IMR-90 (cell line): ENCODE data around the gene CDK14. TPM values are rescaled to one million over a fixed set of nuclear protein-coding genes. Genes with fewer than 3 reads are reported as not detected.

Experiments
- ATAC-seq: fragments of 200-7000 bp; cut with Tn5 transposase; 2 replicates; pipeline ENCODE4 v1.9.1; 2020; ENCODE audit warnings: low read depth, mild to moderate bottlenecking, moderate library complexity
- BruUV-seq: library from RNA; stranded (reverse); fragments of 400-500 nt; replicated peaks from 2 replicates; lab custom pipeline; 2021; lab: Mats Ljungman, UMichigan
- CTCF ChIA-PET: fragments of 300-600 bp; formaldehyde crosslinking; extraction: SDS; loops from one replicate; lab custom pipeline; 2021; ENCODE audit warnings: antibody characterized with exemption; lab: Yijun Ruan, JAX
- POLR2A ChIA-PET: fragments of 300-600 bp; sonication (Branson Sonifier 250); formaldehyde crosslinking; loops from one replicate; lab custom pipeline; 2022; ENCODE audit warnings: antibody characterized with exemption; ENCODE audit not compliant: unreplicated experiment; lab: Charles Lee
- DNase-seq: peaks from one replicate; pipeline ENCODE4 v3.0.0; 2013
- H2AFZ ChIP-seq: replicated peaks from 2 replicates; pipeline ENCODE3; 2013; ENCODE audit warnings: low read length, mild to moderate bottlenecking; ENCODE audit not compliant: poor library complexity
- H2AK5ac ChIP-seq: 2 replicates; pipeline ENCODE4 v1.6.1; 2013; ENCODE audit warnings: low read depth, low read length, inconsistent platforms
- H2AK9ac ChIP-seq: replicated peaks from 2 replicates; pipeline ENCODE3; 2013; ENCODE audit warnings: mild to moderate bottlenecking, low read depth, low read length, moderate library complexity; ENCODE audit not compliant: poor library complexity
- H2BK120ac ChIP-seq: 2 replicates; pipeline ENCODE4 v1.6.1; 2013; ENCODE audit warnings: low read depth, low read length, inconsistent platforms
- H2BK15ac ChIP-seq: 3 replicates; pipeline ENCODE4 v1.6.1; 2013; ENCODE audit warnings: low read depth, low read length, inconsistent platforms
- H2BK20ac ChIP-seq: 2 replicates; pipeline ENCODE4 v1.6.1; 2013; ENCODE audit warnings: low read depth, mild to moderate bottlenecking, inconsistent platforms, low read length, moderate library complexity
- H2BK5ac ChIP-seq: 2 replicates; pipeline ENCODE4 v1.6.1; 2013; ENCODE audit warnings: mild to moderate bottlenecking, low read depth, low read length, inconsistent platforms; ENCODE audit not compliant: poor library complexity, severe bottlenecking
- H3K14ac ChIP-seq: replicated peaks from 2 replicates; pipeline ENCODE4 v1.6.1; 2013; ENCODE audit warnings: low read depth, low read length, inconsistent platforms
- H3K18ac ChIP-seq: 2 replicates; pipeline ENCODE4 v1.6.1; 2013; ENCODE audit warnings: low read depth, low read length, control low read depth
- H3K23ac ChIP-seq: 2 replicates; pipeline ENCODE4 v1.6.1; 2013; ENCODE audit warnings: low read depth, low read length, inconsistent platforms
- H3K27ac ChIP-seq: 2 replicates; pipeline ENCODE4 v1.5.1; 2013; ENCODE audit warnings: mild to moderate bottlenecking, control low read depth, low read length; ENCODE audit not compliant: insufficient read depth
- H3K27me3 ChIP-seq: 2 replicates; pipeline ENCODE4 v1.6.1; 2013; ENCODE audit warnings: low read length; ENCODE audit not compliant: control insufficient read depth, insufficient read depth
- H3K36me3 ChIP-seq: 2 replicates; pipeline ENCODE4 v1.6.1; 2013; ENCODE audit warnings: low read length, mixed read lengths; ENCODE audit not compliant: control insufficient read depth, insufficient read depth
- H3K4ac ChIP-seq: 2 replicates; pipeline ENCODE4 v1.6.1; 2013; ENCODE audit warnings: low read depth, low read length, inconsistent platforms
- H3K4me1 ChIP-seq: 2 replicates; pipeline ENCODE4 v1.6.1; 2013; ENCODE audit warnings: low read length, mixed read lengths; ENCODE audit not compliant: control insufficient read depth, insufficient read depth
- H3K4me2 ChIP-seq: 2 replicates; pipeline ENCODE4 v1.6.1; 2013; ENCODE audit warnings: low read depth, mild to moderate bottlenecking, control low read depth, low read length, moderate library complexity
- H3K4me3 ChIP-seq: 2 replicates; pipeline ENCODE4 v1.5.1; 2013; ENCODE audit warnings: low read depth, mild to moderate bottlenecking, control low read depth, low read length, moderate library complexity; ENCODE audit not compliant: insufficient read depth
- H3K56ac ChIP-seq: 2 replicates; pipeline ENCODE4 v1.6.1; 2013; ENCODE audit warnings: low read length, inconsistent platforms; ENCODE audit not compliant: insufficient read depth; ENCODE audit errors: extremely low read depth
- H3K79me1 ChIP-seq, 2 experiments: 2 replicates each; pipeline ENCODE4 v1.6.1; 2013; ENCODE audit warnings: low read length in 2 of 2, inconsistent platforms in 1 of 2, low read depth in 1 of 2
- H3K9ac ChIP-seq: 2 replicates; pipeline ENCODE4 v1.6.1; 2013; ENCODE audit warnings: low read depth, low read length, control low read depth
- H3K9me1 ChIP-seq: 2 replicates; pipeline ENCODE4 v1.6.1; 2013; ENCODE audit warnings: low read length, inconsistent platforms; ENCODE audit not compliant: insufficient read depth
- H3K9me3 ChIP-seq: 2 replicates; pipeline ENCODE4 v1.6.1; 2013; ENCODE audit warnings: low read length; ENCODE audit not compliant: control insufficient read depth, insufficient read depth
- H4K20me1 ChIP-seq: 2 replicates; pipeline ENCODE4 v1.6.1; 2013; ENCODE audit warnings: low read length, inconsistent platforms; ENCODE audit not compliant: insufficient read depth
- H4K5ac ChIP-seq: 2 replicates; pipeline ENCODE4 v1.6.1; 2013; ENCODE audit warnings: mild to moderate bottlenecking, low read depth, low read length, control low read depth
- H4K8ac ChIP-seq, 2 experiments: 2 replicates each; pipeline ENCODE4 v1.6.1; 2013; ENCODE audit warnings: low read depth in 2 of 2, low read length in 2 of 2, control low read depth in 1 of 2, inconsistent platforms in 1 of 2
- H4K91ac ChIP-seq: 2 replicates; pipeline ENCODE4 v1.6.1; 2013; ENCODE audit warnings: low read depth, low read length, inconsistent platforms; ENCODE audit not compliant: insufficient read depth
- BHLHE40 ChIP-seq: fragments of 150-350 bp; IDR thresholded peaks from 2 replicates; pipeline ENCODE4 v1.6.1; 2016; ENCODE audit warnings: mild to moderate bottlenecking, low read depth, low read length
- CEBPB ChIP-seq: IDR thresholded peaks from 2 replicates; pipeline ENCODE4 v1.6.1; 2012; ENCODE audit warnings: low read depth, low read length, improper control_type of control experiment
- CHD1 ChIP-seq: IDR thresholded peaks from 2 replicates; pipeline ENCODE4 v1.6.1; 2012; ENCODE audit warnings: low read depth, low read length, improper control_type of control experiment
- CTCF ChIP-seq: conservative IDR thresholded peaks from 2 replicates; pipeline ENCODE4 v1.5.1; 2012; ENCODE audit warnings: mild to moderate bottlenecking, low read depth, low read length, improper control_type of control experiment
- FOS ChIP-seq: fragments of 150-350 bp; IDR thresholded peaks from 2 replicates; pipeline ENCODE4 v1.6.1; 2016; ENCODE audit warnings: low read depth, low read length
- MAFK ChIP-seq: IDR thresholded peaks from 2 replicates; pipeline ENCODE4 v1.6.1; 2012; ENCODE audit warnings: low read depth, low read length, improper control_type of control experiment
- MAZ ChIP-seq: IDR thresholded peaks from 2 replicates; pipeline ENCODE4 v1.6.1; 2012; ENCODE audit warnings: low read depth, mild to moderate bottlenecking, low read length, improper control_type of control experiment, moderate library complexity, borderline replicate concordance
- MXI1 ChIP-seq: IDR thresholded peaks from 2 replicates; pipeline ENCODE4 v1.6.1; 2012; ENCODE audit warnings: low read depth, mild to moderate bottlenecking, low read length, moderate library complexity, borderline replicate concordance
- NFE2L2 ChIP-seq: fragments of 150-350 bp; IDR thresholded peaks from 2 replicates; pipeline ENCODE4 v1.6.1; 2016; ENCODE audit warnings: low read depth, mild to moderate bottlenecking, low read length
- POLR2A ChIP-seq: IDR thresholded peaks from 2 replicates; pipeline ENCODE4 v1.6.1; 2012; ENCODE audit warnings: mild to moderate bottlenecking, low read depth, low read length
- RAD21 ChIP-seq: IDR thresholded peaks from 2 replicates; pipeline ENCODE4 v1.6.1; 2012; ENCODE audit warnings: low read length, improper control_type of control experiment
- RCOR1 ChIP-seq: IDR thresholded peaks from 2 replicates; pipeline ENCODE4 v1.6.1; 2012; ENCODE audit warnings: mild to moderate bottlenecking, low read length, improper control_type of control experiment; ENCODE audit not compliant: insufficient replicate concordance
- RFX5 ChIP-seq: IDR thresholded peaks from 2 replicates; pipeline ENCODE4 v1.8.0; 2012; ENCODE audit warnings: low read depth, mild to moderate bottlenecking, low read length, moderate library complexity
- SMC3 ChIP-seq: fragments of 150-350 bp; IDR thresholded peaks from 2 replicates; pipeline ENCODE4 v1.6.1; 2016; ENCODE audit warnings: low read depth, mild to moderate bottlenecking, antibody characterized with exemption, low read length, moderate library complexity
- WGBS, 2 experiments: methylation state at CpG; one replicate each; pipeline versions ENCODE4 v1.1.5 to v1.1.7; 2013; ENCODE audit warnings: missing lambda C conversion rate in 2 of 2; ENCODE audit not compliant: insufficient read length in 1 of 2; ENCODE audit errors: extremely low coverage in 2 of 2; 5-methylcytosine and 5-hydroxymethylcytosine counted together
- dilution Hi-C: fragments of 300-500 bp; cut with HindIII; formaldehyde crosslinking; loops from one replicate; pipeline ENCODE4 v1.14.3; 2018; ENCODE audit warnings: low sequenced_read_pairs; ENCODE audit not compliant: unreplicated experiment
- in situ Hi-C: fragments of 300-500 bp; cut with MboI; formaldehyde crosslinking; loops from 3 replicates; pipeline ENCODE4 v1.14.3; 2019; ENCODE audit warnings: low sequenced_read_pairs, inconsistent platforms, mixed read lengths
- intact Hi-C: fragments of 100-400 bp; cut with micrococcal nuclease; formaldehyde crosslinking; loops from 2 replicates; pipeline ENCODE4 v1.10.0; 2022
- polyA plus RNA-seq, 3 experiments: library from polyadenylated mRNA; depleted of rRNA; stranded (reverse); fragments of >200 nt; gene quantifications; 2 replicates each; pipeline ENCODE4 v1.2.3, GENCODE V29; 2012; ENCODE audit warnings: low replicate concordance in 1 of 3
- total RNA-seq: library from RNA; depleted of rRNA; stranded (reverse); fragments of >200 nt; gene quantifications from 2 replicates; pipeline ENCODE4 v1.2.3, GENCODE V29; 2012
- TF ChIP-seq, protein P1 (sequence below): fragments of 150-350 bp; IDR thresholded peaks from 2 replicates; pipeline ENCODE4 v1.6.1; 2017; ENCODE audit warnings: mild to moderate bottlenecking, antibody characterized with exemption, low read length, low read depth
- TF ChIP-seq, protein P2 (sequence below): fragments of 150-350 bp; IDR thresholded peaks from 2 replicates; pipeline ENCODE4 v1.6.1; 2016; ENCODE audit warnings: low read depth, mild to moderate bottlenecking, low read length, moderate library complexity, borderline replicate concordance

CDK14 gene
- total and polyA plus RNA-seq, 2 of the 4 experiments (the other 2 are of a cell fraction), result 10.1 to 29.6 TPM

- ATAC-seq, result no peak
- Histone ChIP-seq H3K56ac (no peak overlapping the region), H3K79me1 (peaks cover 20 to 35% of the 10 kb centered on the region in 2 experiments), H2BK120ac (no peak overlapping the region), H4K20me1 (no peaks in the 10 kb centered on the region), H3K9me1 (peaks cover 2% of the 10 kb centered on the region; the same call in 1 of the 2 replicates), H2BK20ac (no peak overlapping the region), H4K91ac (no peak overlapping the region), H3K18ac (no peak overlapping the region), H3K27me3 (no peaks in the 10 kb centered on the region), H2AK9ac (no peak overlapping the region), H3K14ac (no peak overlapping the region), H4K5ac (no peak overlapping the region), H4K8ac (no peak overlapping the region), H3K9ac (no peak overlapping the region), H2AFZ (no peak overlapping the region), H3K27ac (no peak overlapping the region), H3K36me3 (no peaks in the 10 kb centered on the region; the same call in 1 of the 2 replicates), H3K4me3 (no peak overlapping the region), H2AK5ac (no peak overlapping the region), H3K4ac (no peak overlapping the region), H3K23ac (no peak overlapping the region), H2BK5ac (no peak overlapping the region), H3K4me2 (no peak overlapping the region), H2BK15ac (no peak overlapping the region), H3K9me3 (no peaks in the 10 kb centered on the region), H3K4me1 (peaks cover 2% of the 10 kb centered on the region; the same call in 1 of the 2 replicates)
- TF ChIP-seq CTCF (no peak), MAFK (no peak), POLR2A (no peak), CHD1 (no peak), NFE2L2 (no peak), RCOR1 (no peak), FOS (no peak), MAZ (no peak), BHLHE40 (no peak), RFX5 (no peak), MXI1 (no peak), RAD21 (no peak), SMC3 (no peak), CEBPB (no peak)
- TF ChIP-seq, protein P1, sequence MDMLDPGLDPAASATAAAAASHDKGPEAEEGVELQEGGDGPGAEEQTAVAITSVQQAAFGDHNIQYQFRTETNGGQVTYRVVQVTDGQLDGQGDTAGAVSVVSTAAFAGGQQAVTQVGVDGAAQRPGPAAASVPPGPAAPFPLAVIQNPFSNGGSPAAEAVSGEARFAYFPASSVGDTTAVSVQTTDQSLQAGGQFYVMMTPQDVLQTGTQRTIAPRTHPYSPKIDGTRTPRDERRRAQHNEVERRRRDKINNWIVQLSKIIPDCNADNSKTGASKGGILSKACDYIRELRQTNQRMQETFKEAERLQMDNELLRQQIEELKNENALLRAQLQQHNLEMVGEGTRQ, result no peak
- TF ChIP-seq, protein P2, sequence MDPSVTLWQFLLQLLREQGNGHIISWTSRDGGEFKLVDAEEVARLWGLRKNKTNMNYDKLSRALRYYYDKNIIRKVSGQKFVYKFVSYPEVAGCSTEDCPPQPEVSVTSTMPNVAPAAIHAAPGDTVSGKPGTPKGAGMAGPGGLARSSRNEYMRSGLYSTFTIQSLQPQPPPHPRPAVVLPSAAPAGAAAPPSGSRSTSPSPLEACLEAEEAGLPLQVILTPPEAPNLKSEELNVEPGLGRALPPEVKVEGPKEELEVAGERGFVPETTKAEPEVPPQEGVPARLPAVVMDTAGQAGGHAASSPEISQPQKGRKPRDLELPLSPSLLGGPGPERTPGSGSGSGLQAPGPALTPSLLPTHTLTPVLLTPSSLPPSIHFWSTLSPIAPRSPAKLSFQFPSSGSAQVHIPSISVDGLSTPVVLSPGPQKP, result no peak
- no TSS peak for BruUV-seq
- dilution Hi-C loops, result no loop called here
- ChIA-PET POLR2A (no interaction called here), CTCF (interaction anchor here (0.7 kb wide), 1 partner anchor 74 kb away, joined by 3 read pairs; no protein-coding TSS in a partner anchor)
- in situ Hi-C loops, result no loop called here
- WGBS, 2 experiments, result 100% methylated on average over 1 of the region's 2 CpGs; no CpG with 5 or more reads in 1 of the 2 experiments
- DNase-seq, result no peak
- intact Hi-C loops, result no loop called here
Observed at GRCh38 chr7:90671571-90671970, 75.5 kb downstream of the CDK14 start.
